Measurements from ENCODE around the gene PKP1. TPM values are rescaled to one million over a fixed set of nuclear protein-coding genes. Genes with fewer than 3 reads are reported as not detected.

Gene PKP1
- total RNA-seq, 4 donors from 2014 or later = 0.18 to 0.62 TPM; not detected in 2

DNA sequence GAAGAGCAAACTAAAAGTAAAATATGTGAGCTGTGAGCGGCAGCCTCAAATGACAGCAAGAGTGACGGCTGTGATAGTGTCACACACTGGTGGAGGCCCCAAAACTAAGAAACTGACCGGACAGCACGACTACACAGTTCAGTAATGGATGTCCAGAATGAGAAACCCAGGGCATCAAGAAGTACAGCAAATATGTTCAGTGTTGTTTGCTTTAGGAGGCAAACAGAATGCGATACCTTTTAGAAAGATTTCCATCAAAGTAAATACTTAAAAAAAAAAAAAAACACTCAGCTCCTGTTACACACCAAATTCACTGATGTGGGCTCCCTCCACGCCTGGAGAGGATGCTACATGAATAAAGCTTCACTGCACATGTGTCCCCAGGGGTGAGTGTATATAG is 1.1 kb upstream of the PKP1 start:
- no peaks in the 10 kb centered on the region for H3K4me1 ChIP-seq
- H3K27me3 ChIP-seq = no peaks in the 10 kb centered on the region
- H3K4me3 ChIP-seq = no peak overlapping the region
- DNase-seq = no peak
- H3K9me3 ChIP-seq = no peaks in the 10 kb centered on the region
- no peak overlapping the region for H3K27ac ChIP-seq
- intact Hi-C loops (cut with DNase I; ENCODE audit: low total_unique reads) = no loop called here
- TF ChIP-seq POLR2A (IDR thresholded peaks at IDR 0.05) = no peak
- TF ChIP-seq, protein P1, sequence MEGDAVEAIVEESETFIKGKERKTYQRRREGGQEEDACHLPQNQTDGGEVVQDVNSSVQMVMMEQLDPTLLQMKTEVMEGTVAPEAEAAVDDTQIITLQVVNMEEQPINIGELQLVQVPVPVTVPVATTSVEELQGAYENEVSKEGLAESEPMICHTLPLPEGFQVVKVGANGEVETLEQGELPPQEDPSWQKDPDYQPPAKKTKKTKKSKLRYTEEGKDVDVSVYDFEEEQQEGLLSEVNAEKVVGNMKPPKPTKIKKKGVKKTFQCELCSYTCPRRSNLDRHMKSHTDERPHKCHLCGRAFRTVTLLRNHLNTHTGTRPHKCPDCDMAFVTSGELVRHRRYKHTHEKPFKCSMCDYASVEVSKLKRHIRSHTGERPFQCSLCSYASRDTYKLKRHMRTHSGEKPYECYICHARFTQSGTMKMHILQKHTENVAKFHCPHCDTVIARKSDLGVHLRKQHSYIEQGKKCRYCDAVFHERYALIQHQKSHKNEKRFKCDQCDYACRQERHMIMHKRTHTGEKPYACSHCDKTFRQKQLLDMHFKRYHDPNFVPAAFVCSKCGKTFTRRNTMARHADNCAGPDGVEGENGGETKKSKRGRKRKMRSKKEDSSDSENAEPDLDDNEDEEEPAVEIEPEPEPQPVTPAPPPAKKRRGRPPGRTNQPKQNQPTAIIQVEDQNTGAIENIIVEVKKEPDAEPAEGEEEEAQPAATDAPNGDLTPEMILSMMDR (IDR thresholded peaks at IDR 0.05) = no peak
- H3K36me3 ChIP-seq = no peaks in the 10 kb centered on the region

DNA sequence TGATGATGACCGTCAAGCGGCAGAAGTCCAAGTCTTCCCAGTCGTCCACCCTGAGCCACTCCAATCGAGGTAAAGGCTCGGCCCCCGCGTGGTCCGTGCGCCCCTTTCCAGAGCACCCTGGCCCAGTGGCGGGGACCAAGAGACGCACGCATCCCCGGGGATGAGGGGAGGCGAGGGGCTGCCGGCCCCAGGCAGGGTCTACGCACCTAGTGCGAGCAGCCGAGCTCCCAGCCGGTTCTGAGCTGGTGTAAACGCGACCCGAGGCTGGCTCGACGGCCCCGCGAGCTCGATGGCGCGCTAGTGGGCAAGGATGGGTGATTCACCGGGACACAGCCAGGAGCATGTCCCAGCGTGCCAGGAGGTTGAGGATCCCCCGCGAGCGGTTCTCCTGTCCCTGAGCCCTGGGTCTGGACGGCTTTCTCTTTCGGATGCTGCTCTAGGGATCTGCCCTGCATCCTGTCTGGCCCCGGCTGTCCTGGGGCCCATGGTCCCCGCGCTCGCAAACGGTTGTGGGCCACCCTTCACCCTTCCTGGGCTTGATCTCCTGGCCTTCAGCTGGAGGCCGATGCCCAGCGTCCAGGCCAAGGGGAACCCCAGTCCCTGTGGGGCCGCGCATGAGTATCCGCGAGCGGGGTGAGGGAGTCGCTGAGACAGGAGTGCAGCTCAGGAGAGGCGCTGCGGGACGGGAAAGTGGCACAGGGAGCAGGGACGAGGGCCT is 689 bp downstream of the PKP1 start:
- TF ChIP-seq, protein P1 (IDR thresholded peaks at IDR 0.05) = no peak
- TF ChIP-seq POLR2A (IDR thresholded peaks at IDR 0.05) = no peak
- Histone ChIP-seq H3K27me3 (no peaks in the 10 kb centered on the region), H3K36me3 (no peaks in the 10 kb centered on the region), H3K27ac (no peak overlapping the region), H3K4me3 (no peak overlapping the region), H3K9me3 (no peaks in the 10 kb centered on the region), H3K4me1 (no peaks in the 10 kb centered on the region)
- no peak for DNase-seq
- intact Hi-C loops (cut with DNase I; ENCODE audit: low total_unique reads) = no loop called here

DNA sequence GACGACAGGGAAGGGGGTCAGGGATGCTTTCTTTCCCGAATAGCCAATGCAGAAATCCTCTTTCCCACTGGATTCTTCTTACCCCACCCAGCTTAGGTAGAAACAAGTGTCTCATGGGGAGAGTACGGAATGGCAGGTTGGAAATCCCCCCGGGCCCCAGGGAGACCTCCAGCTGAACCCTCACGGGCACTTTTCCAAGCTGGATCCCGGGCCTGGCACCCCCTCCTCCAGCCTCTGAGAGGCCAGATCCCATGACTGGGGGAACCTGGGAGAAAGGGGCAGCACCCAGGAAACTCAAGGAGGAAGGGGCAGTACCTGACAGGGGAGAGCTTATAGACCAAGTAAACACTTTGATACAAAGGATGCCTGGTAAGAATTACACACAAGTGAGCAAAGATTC is 1.3 kb downstream of the PKP1 start:
- H3K9me3 ChIP-seq = no peaks in the 10 kb centered on the region
- no peaks in the 10 kb centered on the region for H3K4me1 ChIP-seq
- no peak for TF ChIP-seq POLR2A (IDR thresholded peaks at IDR 0.05)
- H3K4me3 ChIP-seq = no peak overlapping the region
- intact Hi-C loops (cut with DNase I; ENCODE audit: low total_unique reads) = no loop called here
- no peaks in the 10 kb centered on the region for H3K36me3 ChIP-seq
- no peak overlapping the region for H3K27ac ChIP-seq
- H3K27me3 ChIP-seq = no peaks in the 10 kb centered on the region
- no peak for DNase-seq

DNA sequence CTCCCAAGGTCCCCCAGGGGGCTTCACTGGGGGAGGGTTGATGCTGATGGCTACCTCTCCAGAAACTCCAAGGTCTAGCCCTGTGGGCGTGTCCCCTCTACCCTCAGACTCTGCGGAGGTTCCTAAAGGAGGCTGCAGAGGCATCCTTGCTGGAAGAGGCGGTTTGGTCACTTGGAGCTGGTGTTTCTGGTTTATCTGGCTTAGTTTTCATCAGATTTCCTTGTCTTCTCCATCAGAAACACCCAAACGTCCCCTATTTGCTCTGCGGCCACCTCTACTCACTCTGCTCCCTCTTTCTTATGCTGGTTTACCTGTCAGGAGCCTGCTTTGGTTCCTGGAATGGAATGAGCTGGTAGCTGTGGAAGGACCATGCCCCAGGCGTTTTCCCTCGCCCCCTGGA is 2.5 kb downstream of the PKP1 start:
- Histone ChIP-seq H3K4me1 (no peaks in the 10 kb centered on the region), H3K36me3 (no peaks in the 10 kb centered on the region), H3K4me3 (no peak overlapping the region), H3K27ac (no peak overlapping the region), H3K9me3 (no peaks in the 10 kb centered on the region), H3K27me3 (no peaks in the 10 kb centered on the region)
- intact Hi-C loops (cut with DNase I; ENCODE audit: low total_unique reads) = no loop called here
- no peak for TF ChIP-seq POLR2A (IDR thresholded peaks at IDR 0.05)
- TF ChIP-seq, protein P1 (IDR thresholded peaks at IDR 0.05) = no peak
- no peak for DNase-seq

DNA sequence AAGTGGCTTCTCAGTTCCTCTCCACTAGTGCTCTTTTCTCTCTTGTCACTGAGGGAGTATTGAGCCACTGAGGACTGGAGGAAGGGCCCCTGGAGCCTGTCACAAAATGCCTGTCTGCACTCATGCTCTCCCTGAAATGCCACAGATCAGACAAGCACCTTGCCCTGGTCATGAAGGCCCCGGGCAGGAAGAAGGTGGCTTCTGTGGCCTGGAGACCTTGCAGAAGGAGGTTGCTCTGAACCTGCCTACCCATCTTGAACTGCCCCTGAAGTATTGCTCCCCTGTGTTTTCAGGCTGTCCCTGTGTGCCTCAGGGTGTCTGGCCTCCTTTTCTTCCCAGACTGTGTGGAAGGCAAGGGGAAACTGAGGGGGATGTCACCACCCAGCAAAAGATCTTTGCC is 3.1 kb downstream of the PKP1 start:
- Histone ChIP-seq H3K27ac (no peak overlapping the region), H3K4me1 (no peaks in the 10 kb centered on the region), H3K9me3 (no peaks in the 10 kb centered on the region), H3K36me3 (no peaks in the 10 kb centered on the region), H3K4me3 (no peak overlapping the region), H3K27me3 (no peaks in the 10 kb centered on the region)
- TF ChIP-seq POLR2A (IDR thresholded peaks at IDR 0.05) = no peak
- TF ChIP-seq, protein P1 (IDR thresholded peaks at IDR 0.05) = no peak
- intact Hi-C loops (cut with DNase I; ENCODE audit: low total_unique reads) = no loop called here
- no peak for DNase-seq

DNA sequence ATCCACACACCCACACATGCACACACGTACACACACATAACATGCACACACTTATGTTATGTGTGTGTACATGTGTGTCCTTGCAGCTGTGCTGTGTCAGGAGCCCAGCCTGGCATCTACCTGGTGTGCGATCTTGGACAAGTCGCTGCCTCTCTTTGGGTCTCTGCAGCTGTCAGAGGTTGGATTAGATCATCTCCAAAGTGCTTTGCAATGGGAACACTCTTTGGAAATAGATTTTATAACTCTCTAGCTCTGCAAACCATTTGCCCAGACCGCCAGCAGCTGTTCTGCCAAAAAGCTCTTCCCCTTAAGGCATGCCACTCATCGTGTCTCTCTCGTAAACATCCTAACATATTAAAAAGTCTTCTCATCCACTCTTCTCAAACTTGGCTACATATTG is 4.7 kb downstream of the PKP1 start:
- H3K4me3 ChIP-seq = no peak overlapping the region
- no peaks in the 10 kb centered on the region for H3K9me3 ChIP-seq
- no peaks in the 10 kb centered on the region for H3K27me3 ChIP-seq
- DNase-seq = no peak
- H3K27ac ChIP-seq = no peak overlapping the region
- H3K36me3 ChIP-seq = no peaks in the 10 kb centered on the region
- H3K4me1 ChIP-seq = no peaks in the 10 kb centered on the region
- intact Hi-C loops (cut with DNase I; ENCODE audit: low total_unique reads) = no loop called here
- TF ChIP-seq POLR2A (IDR thresholded peaks at IDR 0.05) = no peak
- TF ChIP-seq, protein P1 (IDR thresholded peaks at IDR 0.05) = no peak
